ENCODE measurements around the gene HTD2.

The HTD2 gene

GRCh38 chr3:58359621-58360020 is 53.3 kb downstream of the HTD2 start:
- DNase-seq = no peak

DNA sequence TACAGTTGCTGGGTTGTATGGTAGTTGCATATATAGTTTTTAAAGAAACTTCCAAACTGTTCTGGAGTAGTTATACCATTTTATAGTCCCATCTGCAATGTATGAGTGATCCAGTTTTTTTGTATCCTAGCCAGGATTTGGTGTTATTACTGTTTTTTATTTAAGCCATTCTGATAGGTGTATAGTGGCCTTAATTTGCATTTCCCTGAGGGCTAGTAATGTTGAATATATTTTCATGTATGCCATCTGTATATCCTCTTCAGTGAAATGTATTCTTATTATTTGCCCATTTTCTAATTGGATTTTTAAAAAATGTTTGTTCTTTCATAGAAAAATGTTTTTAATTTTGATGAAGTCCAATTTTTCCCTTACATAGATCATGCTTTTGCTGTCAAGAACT is 55.5 kb downstream of the HTD2 start:
- no peak for DNase-seq

GRCh38 chr3:58366699-58367098 is 60.4 kb downstream of the HTD2 start:
- no peak for DNase-seq

DNA sequence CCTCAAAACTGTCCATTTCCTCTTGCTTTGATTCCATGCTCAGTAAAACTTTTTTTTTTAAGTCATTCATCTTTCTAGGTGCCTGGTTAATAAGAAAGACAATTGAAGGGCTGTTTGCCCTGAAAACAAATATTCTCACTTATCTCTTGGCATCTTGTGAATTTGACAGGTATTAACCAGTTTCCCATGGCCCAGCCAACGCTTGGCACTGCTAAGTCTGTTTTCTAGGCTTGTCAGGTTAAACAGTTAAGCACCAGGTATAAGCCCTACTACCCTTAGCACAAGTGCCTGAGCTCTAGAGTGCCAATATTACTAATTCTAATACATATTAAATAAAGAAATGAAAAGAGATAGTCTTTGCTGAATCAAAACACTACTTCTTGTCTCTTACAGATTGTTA is 62.7 kb downstream of the HTD2 start:
- no peak for DNase-seq

All from activated CD4-positive, alpha-beta T cell treated with anti-CD3 and anti-CD28 coated beads, Interleukin-2, amount 50 U/mL, for 48 hours (primary cell).